GM12878 (cell line): Measurements from ENCODE around the gene RARB. TPM values are rescaled to one million over a fixed set of nuclear protein-coding genes. Genes with fewer than 3 reads are reported as not detected.

Experiments used
- ATAC-seq: fragments of 200-7000 bp; cut with Tn5 transposase; 3 replicates; pipeline ENCODE4 v1.9.1; 2020; ENCODE audit warnings: mild to moderate bottlenecking, moderate library complexity
- BruUV-seq: library from RNA; stranded (reverse); fragments of 400-500 nt; replicated peaks from 2 replicates; lab custom pipeline; 2021; lab: Mats Ljungman, UMichigan
- CTCF ChIA-PET: fragments of 300-600 bp; sonication (Branson Sonifier 250); formaldehyde crosslinking; extraction: SDS; loops from one replicate; lab custom pipeline; 2021; ENCODE audit warnings: inconsistent platforms; lab: Yijun Ruan, JAX
- POLR2A ChIA-PET: fragments of 350-600 bp; formaldehyde crosslinking; extraction: SDS; loops from one replicate; lab custom pipeline; 2021; ENCODE audit warnings: inconsistent platforms; lab: Charles Lee
- RAD21 ChIA-PET: fragments of 300-600 bp; sonication (Branson Sonifier 250); formaldehyde crosslinking; loops from one replicate; lab custom pipeline; 2023; ENCODE audit warnings: antibody characterized with exemption; ENCODE audit not compliant: unreplicated experiment; lab: Charles Lee
- SMC1A ChIA-PET: fragments of 300-600 bp; sonication (Branson Sonifier 250); formaldehyde crosslinking; loops from one replicate; lab custom pipeline; 2023; ENCODE audit not compliant: unreplicated experiment, uncharacterized antibody; lab: Charles Lee
- DNase-seq: peaks from one replicate; pipeline ENCODE4 v3.0.0-alpha.2; 2011; ENCODE audit warnings: low read depth, low spot score
- FAIRE-seq: peaks from 3 replicates; lab custom pipeline; 2011; peaks lifted over from hg19 to GRCh38; lab: Jason Lieb, UNC
- H2AFZ ChIP-seq: 2 replicates; pipeline ENCODE4 v1.6.0; 2011; ENCODE audit warnings: low read depth, low read length, control low read depth; ENCODE audit not compliant: control insufficient read depth
- H3K27ac ChIP-seq: 2 replicates; pipeline ENCODE4 v1.5.1; 2011; ENCODE audit warnings: control low read depth; ENCODE audit not compliant: control insufficient read depth, insufficient read depth
- H3K27me3 ChIP-seq, 2 experiments: replicated peaks in 1 of 2; 2 replicates each; pipeline versions ENCODE4 v1.6.0 to v1.6.1; 2011; ENCODE audit warnings: low read length in 1 of 2; ENCODE audit not compliant: control insufficient read depth in 2 of 2, insufficient read depth in 2 of 2
- H3K36me3 ChIP-seq, 2 experiments: 2 replicates each; pipeline ENCODE4 v1.5.1; 2011; ENCODE audit warnings: low read length in 1 of 2; ENCODE audit not compliant: control insufficient read depth in 2 of 2, insufficient read depth in 2 of 2
- H3K4me1 ChIP-seq: 2 replicates; pipeline ENCODE4 v1.6.1; 2011; ENCODE audit warnings: mild to moderate bottlenecking, low read length, moderate library complexity, mixed read lengths; ENCODE audit not compliant: control insufficient read depth, insufficient read depth
- H3K4me2 ChIP-seq: 2 replicates; pipeline ENCODE4 v1.6.0; 2011; ENCODE audit warnings: control low read depth; ENCODE audit not compliant: control insufficient read depth, insufficient read depth
- H3K4me3 ChIP-seq: fragments of 200-600 bp; sonication (generic); 2 replicates; pipeline ENCODE4 v1.5.1; 2016
- H3K79me2 ChIP-seq: 2 replicates; pipeline ENCODE4 v1.6.0; 2011; ENCODE audit warnings: low read length; ENCODE audit not compliant: control insufficient read depth, insufficient read depth
- H3K9ac ChIP-seq: 2 replicates; pipeline ENCODE4 v1.8.0; 2011; ENCODE audit warnings: low read length, control low read depth, mixed read lengths; ENCODE audit not compliant: control insufficient read depth, insufficient read depth
- H3K9me3 ChIP-seq: replicated peaks from 3 replicates; pipeline ENCODE4 v1.5.1; 2011; ENCODE audit warnings: mild to moderate bottlenecking, low read length; ENCODE audit not compliant: control insufficient read depth, insufficient read depth
- H4K20me1 ChIP-seq: 2 replicates; pipeline ENCODE4 v1.6.0; 2011; ENCODE audit not compliant: control insufficient read depth, insufficient read depth
- BCLAF1 ChIP-seq: fragments of 450-650 bp; IDR thresholded peaks from 2 replicates; pipeline ENCODE4 v1.6.1; 2017; ENCODE audit warnings: antibody characterized with exemption, mild to moderate bottlenecking, moderate library complexity
- BMI1 ChIP-seq: fragments of 450-650 bp; IDR thresholded peaks from 2 replicates; pipeline ENCODE4 v1.6.1; 2016; ENCODE audit warnings: mild to moderate bottlenecking, moderate library complexity, borderline replicate concordance
- CBFB ChIP-seq: IDR thresholded peaks from 2 replicates; pipeline ENCODE4 v1.6.1; 2016; ENCODE audit warnings: antibody characterized with exemption, low read depth
- MTA3 ChIP-seq: IDR thresholded peaks from 2 replicates; pipeline ENCODE4 v1.6.1; 2012; ENCODE audit warnings: low read length, inconsistent platforms, borderline replicate concordance
- POLR2AphosphoS2 ChIP-seq: IDR thresholded peaks from 2 replicates; pipeline ENCODE4 v1.6.1; 2011; ENCODE audit warnings: low read depth, mild to moderate bottlenecking, low read length, improper control_type of control experiment, moderate library complexity
- RB1 ChIP-seq: fragments of 450-650 bp; formaldehyde crosslinking; IDR thresholded peaks from 2 replicates; pipeline ENCODE4 v1.6.1; 2017; ENCODE audit warnings: mild to moderate bottlenecking, borderline replicate concordance
- WGBS: methylation state at CpG from one replicate; pipeline ENCODE4 v1.1.6; 2016; ENCODE audit warnings: low lambda C conversion rate; ENCODE audit not compliant: insufficient replicate concordance, insufficient coverage; ENCODE audit errors: missing lambda C conversion rate; 5-methylcytosine and 5-hydroxymethylcytosine counted together
- in situ Hi-C: fragments of 300-500 bp; cut with MboI; formaldehyde crosslinking; loops from 9 replicates; pipeline ENCODE4 v1.14.3; 2018; ENCODE audit warnings: mixed read lengths
- intact Hi-C: fragments of 100-400 bp; cut with micrococcal nuclease; formaldehyde crosslinking; loops from one replicate; pipeline ENCODE4 v1.14.2; 2022; ENCODE audit not compliant: unreplicated experiment
- polyA plus RNA-seq, 11 experiments: library from polyadenylated mRNA; depleted of rRNA in 4 of 11; unstranded in 6 of 11; stranded (reverse) in 5 of 11; fragments of >200 nt; fragmentation: Nextera tagmentation in 4 of 11; fragmentation: Illumina TruSeq in 1 of 11; extraction: Ambion mirVana in 4 of 11; extraction: Trizol in 1 of 11; gene quantifications; 1 replicate in 1 of 11; 2 replicates in 10 of 11; pipeline versions ENCODE4 v1.2.1 to v1.2.3, GENCODE V29; 2011 to 2016; ENCODE audit warnings: inconsistent platforms in 2 of 11, missing spikeins in 2 of 11, low read depth in 1 of 11
- total RNA-seq, 4 experiments: library from RNA; depleted of rRNA in 3 of 4; stranded (reverse); fragments of >200 nt in 3 of 4; fragmentation: Illumina TruSeq in 1 of 4; extraction: Trizol in 1 of 4; gene quantifications; 2 replicates each; pipeline versions ENCODE4 v1.2.1 to v1.2.3, GENCODE V29; 2013 to 2021

RARB gene
- total and polyA plus RNA-seq, 10 of the 15 experiments (the other 5 are each of a cell fraction or from before 2014, with no cell fraction given): 0.05 to 0.06 TPM; not detected in 8

GRCh38 chr3:25631989-25632388 is 203.9 kb downstream of the RARB start:
- CTCF ChIA-PET: interaction anchor here (1.8 to 4.4 kb wide), 2 partner anchors 17 to 37 kb away, joined by 5 to 32 read pairs; no protein-coding TSS in a partner anchor
- TF ChIP-seq MTA3 (no peak), CBFB (no peak), BMI1 (no peak), RB1 (no peak), BCLAF1 (no peak), POLR2AphosphoS2 (no peak)
- TF ChIP-seq, all 136 proteins: peak for 0
- Histone ChIP-seq H3K27me3 (no peaks in the 10 kb centered on the region), H3K4me3 (no peak overlapping the region), H3K4me2 (no peak overlapping the region), H4K20me1 (no peaks in the 10 kb centered on the region), H2AFZ (no peak overlapping the region), H3K36me3 (peaks cover 1 to 20% of the 10 kb centered on the region in 2 experiments), H3K9ac (no peak overlapping the region), H3K27ac (no peak overlapping the region), H3K4me1 (no peaks in the 10 kb centered on the region), H3K9me3 (no peaks in the 10 kb centered on the region), H3K79me2 (no peaks in the 10 kb centered on the region)
- ChIA-PET RAD21 (interaction anchor here (0.6 kb wide), 1 partner anchor 151 kb away, joined by 3 read pairs; the partner anchor contains the start of gene NGLY1), POLR2A (interaction anchor here (0.6 kb wide), 1 partner anchor 724 kb away, joined by 4 read pairs; no protein-coding TSS in a partner anchor), SMC1A (interaction anchor here (0.6 to 1.0 kb wide), 2 partner anchors 74 to 225 kb away, joined by 3 read pairs; no protein-coding TSS in a partner anchor)
- BruUV-seq: no TSS peak
- in situ Hi-C loops (no loop called here), intact Hi-C loops (no loop called here)
- WGBS: 100% methylated on average over 1 of the region's 1 CpG
- no peak for DNase-seq
- no peak for FAIRE-seq
- no peak for ATAC-seq
